H1 (cell line): ENCODE data around the gene TSFM. TPM values are rescaled to one million over a fixed set of nuclear protein-coding genes. Genes with fewer than 3 reads are reported as not detected.

Source experiments
- CTCF ChIA-PET: fragments of 300-600 bp; sonication (Branson Sonifier 250); formaldehyde crosslinking; loops from one replicate; lab custom pipeline; 2021; ENCODE audit not compliant: partially characterized antibody; lab: Charles Lee
- POLR2A ChIA-PET: fragments of 300-600 bp; sonication (Branson Sonifier 250); formaldehyde crosslinking; loops from one replicate; lab custom pipeline; 2021; ENCODE audit warnings: inconsistent platforms; ENCODE audit not compliant: partially characterized antibody; lab: Charles Lee
- DNase-seq, 2 experiments: peaks; one replicate each; pipeline versions ENCODE4 v3.0.0 to v3.0.0-alpha.2; 2010 to 2022; ENCODE audit warnings: low spot score in 2 of 2, low read depth in 1 of 2, mixed read lengths in 1 of 2
- FAIRE-seq: peaks from 2 replicates; lab custom pipeline; 2011; peaks lifted over from hg19 to GRCh38; lab: Jason Lieb, UNC
- H2AFZ ChIP-seq: 2 replicates; pipeline ENCODE4 v1.8.1; 2012; ENCODE audit warnings: low read length, inconsistent platforms
- H2AK5ac ChIP-seq: 2 replicates; pipeline ENCODE4 v1.6.1; 2013; ENCODE audit warnings: low read depth, low read length
- H2BK120ac ChIP-seq: replicated peaks from 2 replicates; pipeline ENCODE3; 2013; ENCODE audit warnings: low read depth, low read length, inconsistent platforms
- H2BK12ac ChIP-seq: 2 replicates; pipeline ENCODE4 v1.6.1; 2013; ENCODE audit warnings: low read depth, low read length
- H2BK15ac ChIP-seq: 2 replicates; pipeline ENCODE4 v1.6.1; 2013; ENCODE audit warnings: low read length
- H2BK20ac ChIP-seq: 2 replicates; pipeline ENCODE4 v1.6.1; 2013; ENCODE audit warnings: low read length
- H2BK5ac ChIP-seq: 2 replicates; pipeline ENCODE4 v1.6.1; 2013; ENCODE audit warnings: low read depth, low read length
- H3K14ac ChIP-seq: 2 replicates; pipeline ENCODE4 v1.6.1; 2013; ENCODE audit warnings: inconsistent platforms; ENCODE audit not compliant: insufficient read length
- H3K18ac ChIP-seq: 2 replicates; pipeline ENCODE4 v1.6.1; 2013; ENCODE audit warnings: low read length; ENCODE audit errors: extremely low read depth
- H3K23ac ChIP-seq: 2 replicates; pipeline ENCODE4 v1.6.1; 2013; ENCODE audit warnings: inconsistent platforms; ENCODE audit not compliant: insufficient read length
- H3K23me2 ChIP-seq: 2 replicates; pipeline ENCODE4 v1.6.1; 2013; ENCODE audit warnings: low read depth, low read length
- H3K27ac ChIP-seq: 2 replicates; pipeline ENCODE4 v1.6.1; 2011; ENCODE audit warnings: low read depth, low read length, inconsistent platforms
- H3K27me3 ChIP-seq, 4 experiments: replicated peaks in 1 of 4; 1 replicate in 1 of 4; 2 replicates in 3 of 4; pipeline versions ENCODE4 v1.6.1 to v1.8.1; 2011 to 2013; ENCODE audit warnings: low read length in 3 of 4, mild to moderate bottlenecking in 3 of 4, inconsistent platforms in 2 of 4, mixed read lengths in 2 of 4, moderate library complexity in 1 of 4; ENCODE audit not compliant: control insufficient read depth in 3 of 4, insufficient read depth in 3 of 4; ENCODE audit errors: extremely low read depth in 1 of 4
- H3K36me3 ChIP-seq, 4 experiments: 2 replicates each; pipeline versions ENCODE4 v1.6.1 to v1.8.1; 2011 to 2013; ENCODE audit warnings: mild to moderate bottlenecking in 4 of 4, low read length in 3 of 4, moderate library complexity in 2 of 4, control low read depth in 1 of 4, inconsistent platforms in 1 of 4; ENCODE audit not compliant: insufficient read depth in 4 of 4, control insufficient read depth in 2 of 4
- H3K4ac ChIP-seq: replicated peaks from 2 replicates; pipeline ENCODE3; 2013; ENCODE audit warnings: low read length, low read depth, mixed read lengths, inconsistent platforms; ENCODE audit not compliant: insufficient read length
- H3K4me1 ChIP-seq, 4 experiments: replicated peaks in 1 of 4; 1 replicate in 1 of 4; 2 replicates in 3 of 4; pipeline versions ENCODE4 v1.6.1 to v1.8.1; 2011 to 2013; ENCODE audit warnings: low read length in 3 of 4, inconsistent platforms in 2 of 4, mixed read lengths in 1 of 4; ENCODE audit not compliant: insufficient read depth in 4 of 4, control insufficient read depth in 3 of 4
- H3K4me2 ChIP-seq, 2 experiments: 2 replicates each; pipeline versions ENCODE4 v1.6.1 to v1.8.1; 2011 to 2013; ENCODE audit warnings: low read depth in 2 of 2, low read length in 2 of 2, control low read depth in 1 of 2, inconsistent platforms in 1 of 2, mild to moderate bottlenecking in 1 of 2; ENCODE audit not compliant: insufficient read depth in 1 of 2
- H3K4me3 ChIP-seq, 4 experiments: fragments of 200-600, 300-600 bp in 1 of 4; sonication (generic), shearing (Covaris generic), sonication (Bioruptor Twin) in 1 of 4; 2 replicates each; pipeline versions ENCODE4 v1.5.1 to v1.8.1; 2011 to 2016; ENCODE audit warnings: low read length in 4 of 4, low read depth in 3 of 4, control low read depth in 2 of 4, inconsistent platforms in 2 of 4, mild to moderate bottlenecking in 2 of 4, mixed read lengths in 1 of 4, moderate library complexity in 1 of 4; ENCODE audit not compliant: insufficient read depth in 2 of 4; ENCODE audit errors: extremely low read depth in 1 of 4
- H3K56ac ChIP-seq: replicated peaks from 2 replicates; pipeline ENCODE3; 2013; ENCODE audit warnings: low read depth, mild to moderate bottlenecking, mixed read lengths, low read length, inconsistent platforms; ENCODE audit not compliant: insufficient read length
- H3K79me1 ChIP-seq: 2 replicates; pipeline ENCODE4 v1.6.1; 2013; ENCODE audit warnings: low read depth, low read length, control low read depth
- H3K79me2 ChIP-seq, 2 experiments: 2 replicates each; pipeline versions ENCODE4 v1.6.1 to v1.8.1; 2012 to 2013; ENCODE audit warnings: low read length in 2 of 2, mild to moderate bottlenecking in 2 of 2, inconsistent platforms in 1 of 2; ENCODE audit not compliant: insufficient read depth in 2 of 2, control insufficient read depth in 1 of 2
- H3K9ac ChIP-seq, 4 experiments: replicated peaks in 1 of 4; 1 replicate in 1 of 4; 2 replicates in 3 of 4; pipeline versions ENCODE4 v1.6.1 to v1.8.1; 2011 to 2013; ENCODE audit warnings: low read depth in 3 of 4, low read length in 3 of 4, control low read depth in 2 of 4, mild to moderate bottlenecking in 2 of 4, moderate library complexity in 2 of 4, inconsistent platforms in 1 of 4; ENCODE audit errors: extremely low read depth in 1 of 4
- H3K9me3 ChIP-seq, 2 experiments: 2 replicates each; pipeline versions ENCODE4 v1.6.1 to v1.8.1; 2012 to 2013; ENCODE audit warnings: mild to moderate bottlenecking in 2 of 2, moderate library complexity in 2 of 2, control low read depth in 1 of 2, inconsistent platforms in 1 of 2, low read depth in 1 of 2, low read length in 1 of 2, mixed read lengths in 1 of 2; ENCODE audit not compliant: insufficient read depth in 2 of 2
- H4K20me1 ChIP-seq, 2 experiments: replicated peaks in 1 of 2; 2 replicates each; pipeline versions ENCODE3 to v1.8.1; 2011 to 2013; ENCODE audit warnings: inconsistent platforms in 2 of 2, low read length in 2 of 2, mild to moderate bottlenecking in 1 of 2; ENCODE audit not compliant: insufficient read depth in 2 of 2, control insufficient read depth in 1 of 2
- H4K5ac ChIP-seq: 2 replicates; pipeline ENCODE4 v1.6.1; 2013; ENCODE audit warnings: low read length, low read depth, mixed read lengths, inconsistent platforms; ENCODE audit not compliant: insufficient read length
- H4K8ac ChIP-seq: 2 replicates; pipeline ENCODE4 v1.8.0; 2013; ENCODE audit warnings: mild to moderate bottlenecking, moderate library complexity, low read length, inconsistent platforms; ENCODE audit not compliant: insufficient read depth; ENCODE audit errors: extremely low read depth
- H4K91ac ChIP-seq: replicated peaks from 2 replicates; pipeline ENCODE3; 2013; ENCODE audit warnings: low read length, mixed read lengths, inconsistent platforms; ENCODE audit not compliant: insufficient read length
- EZH2 ChIP-seq: fragments of 200-600 bp; sonication (generic); IDR thresholded peaks from 2 replicates; pipeline ENCODE4 v1.7.1; 2012; ENCODE audit warnings: low read depth, mild to moderate bottlenecking, moderate library complexity, low read length, inconsistent platforms; ENCODE audit not compliant: severe bottlenecking
- MAX ChIP-seq: IDR thresholded peaks from 2 replicates; pipeline ENCODE4 v1.6.1; 2012; ENCODE audit warnings: inconsistent platforms
- POLR2AphosphoS5 ChIP-seq: IDR thresholded peaks from 2 replicates; pipeline ENCODE4 v1.6.1; 2011; ENCODE audit warnings: low read depth, low read length
- RXRA ChIP-seq: IDR thresholded peaks from 2 replicates; pipeline ENCODE4 v1.6.1; 2011; ENCODE audit warnings: low read depth, mild to moderate bottlenecking, low read length, moderate library complexity; ENCODE audit not compliant: insufficient read depth
- TEAD4 ChIP-seq: IDR thresholded peaks from 2 replicates; pipeline ENCODE4 v1.6.1; 2012; ENCODE audit warnings: low read depth, low read length, inconsistent platforms, mixed read lengths
- WGBS, 2 experiments: shearing (Covaris generic) in 1 of 2; methylation state at CpG; one replicate each; pipeline versions ENCODE4 v1.1.6 to v1.1.7; 2013 to 2015; ENCODE audit warnings: low lambda C conversion rate in 2 of 2, mixed read lengths in 2 of 2, inconsistent platforms in 1 of 2, low coverage in 1 of 2, missing lambda C conversion rate in 1 of 2; ENCODE audit not compliant: insufficient replicate concordance in 2 of 2, insufficient coverage in 1 of 2, insufficient read length in 1 of 2; ENCODE audit errors: extremely low coverage in 1 of 2, missing lambda C conversion rate in 1 of 2; 5-methylcytosine and 5-hydroxymethylcytosine counted together
- polyA plus RNA-seq, 7 experiments: library from polyadenylated mRNA; depleted of rRNA in 3 of 7; stranded (reverse) in 5 of 7; unstranded in 2 of 7; fragments of >200 nt in 5 of 7; fragments of 200-250 nt in 2 of 7; gene quantifications; 1 replicate in 5 of 7; 2 replicates in 1 of 7; 4 replicates in 1 of 7; pipeline versions ENCODE4 v1.2.1 to v1.2.3, GENCODE V29; 2011 to 2013; ENCODE audit warnings: missing spikeins in 2 of 7, mixed read lengths in 2 of 7
- total RNA-seq: library from RNA; stranded (reverse); fragmentation: NEBNext Ultra II Directional; extraction: Animal tissue kit (Norgen Biotek cat#: 25700); gene quantifications from 2 replicates; pipeline ENCODE4 v1.2.1, GENCODE V29; 2021

TSFM gene
- total and polyA plus RNA-seq, 2 of the 8 experiments (the other 6 are each of a cell fraction or from before 2014, with no cell fraction given), result 17.4 to 49.8 TPM

GRCh38 chr12:57823131-57823907 lies 40.7 kb downstream of the TSFM start:
- no peak for DNase-seq
- Histone ChIP-seq H3K4me2 (no peak overlapping the region), H2BK5ac (no peak overlapping the region), H3K23ac (no peak overlapping the region), H3K36me3 (peaks cover 27 to 67% (median 53%) of the 10 kb centered on the region in 4 experiments), H3K4me3 (no peak overlapping the region), H3K4me1 (no peaks in the 10 kb centered on the region), H3K9ac (no peak overlapping the region), H3K79me2 (no peaks in the 10 kb centered on the region; a peak in 1 of 4 replicates), H3K56ac (no peak overlapping the region), H3K18ac (no peak overlapping the region), H4K20me1 (peaks cover 14 to 17% of the 10 kb centered on the region in 2 experiments), H2AK5ac (no peak overlapping the region), H2BK20ac (no peak overlapping the region), H4K8ac (no peak overlapping the region), H3K27ac (no peak overlapping the region), H3K14ac (no peak overlapping the region), H2BK120ac (no peak overlapping the region), H2AFZ (no peak overlapping the region), H3K4ac (no peak overlapping the region), H4K91ac (no peak overlapping the region), H2BK15ac (no peak overlapping the region), H3K9me3 (no peaks in the 10 kb centered on the region), H3K23me2 (no peaks in the 10 kb centered on the region), H3K79me1 (no peaks in the 10 kb centered on the region), H4K5ac (no peak overlapping the region), H3K27me3 (no peaks in the 10 kb centered on the region), H2BK12ac (no peak overlapping the region)
- FAIRE-seq, result no peak
- POLR2A ChIA-PET, result interaction anchor here (0.9 to 2.8 kb wide), 5 partner anchors 9 to 45 kb away, joined by 3 to 11 read pairs (median 4); partner anchors contain the start of gene CTDSP2
- WGBS, 2 experiments, result 91% methylated on average over 17 of the region's 17 CpGs; no CpG with 5 or more reads in 1 of the 2 experiments
- no peak for TF ChIP-seq RXRA
- no peak for TF ChIP-seq POLR2AphosphoS5
- no peak for TF ChIP-seq EZH2
- no peak for TF ChIP-seq MAX
- no peak for TF ChIP-seq TEAD4
- CTCF ChIA-PET, result interaction anchor here (0.9 to 8.6 kb wide), 3 partner anchors 39 to 80 kb away, joined by 3 to 94 read pairs (median 10); no protein-coding TSS in a partner anchor
